Middle frontal gyrus (tissue), 1 donor: ENCODE measurements around the gene EML5.
A peak's percentile ranks its signal among the peaks of the same experiment; 100 is the strongest.

ENCODE experiments used
- DNase-seq: peaks from one replicate; pipeline ENCODE4 v3.0.0-alpha.2; 2015; ENCODE audit warnings: low spot score; ENCODE audit errors: extremely low spot score

EML5 gene

GRCh38 chr14:88563845-88564244 lies 228.9 kb downstream of the EML5 start:
- no peak for DNase-seq

GRCh38 chr14:88562831-88563686 lies 229.7 kb downstream of the EML5 start, which contains the start of gene ZC3H14:
Gene ZC3H14, plus strand, starts transcription at chr14:88563037. Its CDS starts 97 bp downstream, at chr14:88563134.
- peak; percentile 87 for DNase-seq

GRCh38 chr14:88562532-88562830 lies 230.3 kb downstream of the EML5 start:
- no peak for DNase-seq
